Stimulated activated CD4-positive, alpha-beta T cell treated with anti-CD3 and anti-CD28 coated beads, Interleukin-4, amount 100 ng/mL, for 24 hours (primary cell): ENCODE measurements around the gene ARHGAP4.
A peak's percentile ranks its signal among the peaks of the same experiment; 100 is the strongest.

Experiments
- DNase-seq: peaks from one replicate; pipeline ENCODE4 v3.0.0-alpha.2; 2020

ARHGAP4 gene

GRCh38 chrX:153925739-153926551 lies at the start of gene ARHGAP4:
TSS of gene ARHGAP4 (minus strand) at chrX:153926264. CDS start at chrX:153926202, 62 bp downstream.
- peak; percentile 41 for DNase-seq

GRCh38 chrX:153974726-153975286 lies 48.7 kb upstream of the ARHGAP4 start:
- DNase-seq, result no peak

- DNase-seq, result no peak
Measured at GRCh38 chrX:153974003-153974725, 48.1 kb upstream of the ARHGAP4 start.

GRCh38 chrX:153973127-153974002 lies 47.3 kb upstream of the ARHGAP4 start:
- no peak for DNase-seq

- peak; percentile 88 for DNase-seq
Measured at GRCh38 chrX:153972368-153973126, 46.5 kb upstream of the ARHGAP4 start, which contains the start of gene TMEM187. TSS of gene TMEM187 (plus strand) at chrX:153972754. CDS start at chrX:153982063, 9,309 bp downstream.

GRCh38 chrX:153971450-153972367 lies 45.6 kb upstream of the ARHGAP4 start, which contains the start of gene HCFC1:
TSS of gene HCFC1 (minus strand) at chrX:153971818. CDS start at chrX:153970840, 978 bp downstream.
- peak; percentile 90 for DNase-seq

GRCh38 chrX:153971124-153971449 lies 45.0 kb upstream of the ARHGAP4 start:
- DNase-seq, result peak; percentile 86

GRCh38 chrX:153970357-153971123 lies 44.5 kb upstream of the ARHGAP4 start:
- DNase-seq, result no peak

- DNase-seq, result no peak
Measured at GRCh38 chrX:153969904-153970356, 43.9 kb upstream of the ARHGAP4 start.

GRCh38 chrX:153969125-153969903 lies 43.2 kb upstream of the ARHGAP4 start:
- no peak for DNase-seq

- DNase-seq, result no peak
Measured at GRCh38 chrX:153968754-153969124, 42.7 kb upstream of the ARHGAP4 start.

GRCh38 chrX:153968255-153968654 lies 42.2 kb upstream of the ARHGAP4 start:
- no peak for DNase-seq

GRCh38 chrX:153967536-153968224 lies 41.6 kb upstream of the ARHGAP4 start:
- no peak for DNase-seq

- peak; percentile 62 for DNase-seq
Measured at GRCh38 chrX:153966841-153967535, 40.9 kb upstream of the ARHGAP4 start.

- DNase-seq, result no peak
Measured at GRCh38 chrX:153966283-153966688, 40.2 kb upstream of the ARHGAP4 start.

- no peak for DNase-seq
Measured at GRCh38 chrX:153965406-153965805, 39.3 kb upstream of the ARHGAP4 start.

GRCh38 chrX:153964105-153964504 lies 38.0 kb upstream of the ARHGAP4 start:
- no peak for DNase-seq

- DNase-seq, result no peak
Measured at GRCh38 chrX:153963546-153963945, 37.5 kb upstream of the ARHGAP4 start.
